Measurements from ENCODE around the gene TNP1. TPM values are rescaled to one million over a fixed set of nuclear protein-coding genes. Genes with fewer than 3 reads are reported as not detected.

Gene TNP1
- total RNA-seq, 1 experiment from 2014 or later, result not detected

DNA sequence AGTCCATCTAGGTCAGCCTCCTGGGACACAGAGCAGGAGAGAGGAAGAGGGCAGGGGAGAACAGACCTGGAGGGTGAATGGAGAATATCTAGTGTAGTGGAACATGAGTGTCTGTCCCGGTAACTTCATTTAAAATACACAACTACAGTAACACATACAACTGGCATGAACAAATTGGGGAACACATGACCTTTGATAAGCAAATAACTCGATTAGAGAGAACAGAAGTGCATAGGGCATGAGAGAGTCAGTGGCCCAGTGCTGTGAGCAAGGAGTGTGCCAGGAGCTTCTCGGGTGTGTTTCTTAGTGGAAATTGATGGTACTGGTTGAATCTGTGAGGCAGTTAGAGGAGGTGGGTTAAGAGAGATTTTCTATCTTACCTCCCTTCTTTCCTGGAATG, 40.8 kb downstream of the TNP1 start:
- Histone ChIP-seq H2BK12ac (ENCODE audit: insufficient read length, low read depth, low read length) (no peak overlapping the region), H2AK5ac (ENCODE audit: insufficient read length, low read length) (no peak overlapping the region), H3K4me1 (ENCODE audit: insufficient read depth, low read length) (no peaks in the 10 kb centered on the region), H2BK120ac (ENCODE audit: low read depth, low read length, poor library complexity, severe bottlenecking) (no peak overlapping the region), H2BK5ac (ENCODE audit: insufficient read length, low read length) (no peak overlapping the region), H4K20me1 (ENCODE audit: control insufficient read depth, insufficient read depth, insufficient read length) (no peaks in the 10 kb centered on the region), H3K18ac (ENCODE audit: insufficient read length, low read depth, low read length) (no peak overlapping the region), H3K9me3 (ENCODE audit: control insufficient read depth, low read depth, low read length) (no peaks in the 10 kb centered on the region), H3K23ac (ENCODE audit: insufficient read length, low read depth, low read length) (no peak overlapping the region), H3K9ac (ENCODE audit: extremely low read depth, insufficient read length, low read length) (no peak overlapping the region), H3K14ac (ENCODE audit: insufficient read depth, low read length) (no peak overlapping the region), H2AFZ (ENCODE audit: low read length) (no peak overlapping the region), H3K23me2 (ENCODE audit: insufficient read length, low read depth, low read length, poor library complexity, severe bottlenecking) (no peaks in the 10 kb centered on the region), H3T11ph (ENCODE audit: low read length) (no peak overlapping the region), H4K5ac (ENCODE audit: insufficient read length, low read depth, low read length) (no peak overlapping the region), H4K8ac (replicated peaks; ENCODE audit: insufficient read length, low read depth, low read length) (no peak overlapping the region), H3K56ac (ENCODE audit: insufficient read length, low read depth, low read length) (no peak overlapping the region), H3K27ac (ENCODE audit: insufficient read length, low read depth, low read length) (no peak overlapping the region), H3K27me3 (ENCODE audit: insufficient read depth, low read length) (no peaks in the 10 kb centered on the region), H4K91ac (ENCODE audit: insufficient read length, low read depth, low read length) (no peak overlapping the region), H3K4me2 (ENCODE audit: insufficient read depth, insufficient read length, low read length) (no peak overlapping the region), H3K79me2 (ENCODE audit: insufficient read depth, low read length) (no peaks in the 10 kb centered on the region), H3K79me1 (ENCODE audit: insufficient read depth, low read depth, low read length, poor library complexity, severe bottlenecking) (no peaks in the 10 kb centered on the region), H3K4ac (ENCODE audit: low read depth, low read length) (no peak overlapping the region), H2BK20ac (ENCODE audit: low read depth, low read length, poor library complexity, severe bottlenecking) (no peak overlapping the region), H2BK15ac (ENCODE audit: low read depth, low read length) (no peak overlapping the region)
- no peaks in the 10 kb centered on the region for H3K4me1 Mint-ChIP-seq
- no peak for DNase-seq
- no peaks in the 10 kb centered on the region for H3K36me3 Mint-ChIP-seq (ENCODE audit: insufficient read depth in 1 of 3, low read depth in 3 of 3)
- no CpG with 5 or more reads among the region's 3 CpGs for WGBS (ENCODE audit: extremely low coverage, insufficient read length, low lambda C conversion rate)
- peaks cover 15% of the 10 kb centered on the region for H3K27me3 Mint-ChIP-seq (ENCODE audit: low read depth)
- H3K27ac Mint-ChIP-seq, result no peak overlapping the region
- H3K9me3 Mint-ChIP-seq, result no peaks in the 10 kb centered on the region
- no peak overlapping the region for H3K4me3 Mint-ChIP-seq
- TF ChIP-seq, protein P1, sequence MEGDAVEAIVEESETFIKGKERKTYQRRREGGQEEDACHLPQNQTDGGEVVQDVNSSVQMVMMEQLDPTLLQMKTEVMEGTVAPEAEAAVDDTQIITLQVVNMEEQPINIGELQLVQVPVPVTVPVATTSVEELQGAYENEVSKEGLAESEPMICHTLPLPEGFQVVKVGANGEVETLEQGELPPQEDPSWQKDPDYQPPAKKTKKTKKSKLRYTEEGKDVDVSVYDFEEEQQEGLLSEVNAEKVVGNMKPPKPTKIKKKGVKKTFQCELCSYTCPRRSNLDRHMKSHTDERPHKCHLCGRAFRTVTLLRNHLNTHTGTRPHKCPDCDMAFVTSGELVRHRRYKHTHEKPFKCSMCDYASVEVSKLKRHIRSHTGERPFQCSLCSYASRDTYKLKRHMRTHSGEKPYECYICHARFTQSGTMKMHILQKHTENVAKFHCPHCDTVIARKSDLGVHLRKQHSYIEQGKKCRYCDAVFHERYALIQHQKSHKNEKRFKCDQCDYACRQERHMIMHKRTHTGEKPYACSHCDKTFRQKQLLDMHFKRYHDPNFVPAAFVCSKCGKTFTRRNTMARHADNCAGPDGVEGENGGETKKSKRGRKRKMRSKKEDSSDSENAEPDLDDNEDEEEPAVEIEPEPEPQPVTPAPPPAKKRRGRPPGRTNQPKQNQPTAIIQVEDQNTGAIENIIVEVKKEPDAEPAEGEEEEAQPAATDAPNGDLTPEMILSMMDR (conservative IDR thresholded peaks at IDR 0.05), result no peak

Measured in H9 (cell line).